Activated CD4-positive, alpha-beta T cell treated with anti-CD3 and anti-CD28 coated beads for 1 hour (primary cell): ENCODE results near the gene FOSL1.

Source experiments
- DNase-seq: peaks from one replicate; pipeline ENCODE4 v3.0.0-alpha.2; 2020

FOSL1 gene

GRCh38 chr11:65900125-65900898 is at the start of gene FOSL1:
FOSL1 (minus strand) TSS chr11:65900388; CDS start chr11:65900339, 49 bp downstream.
- DNase-seq = peak; percentile 91

GRCh38 chr11:65947603-65948125 is 47.5 kb upstream of the FOSL1 start:
- DNase-seq = no peak

GRCh38 chr11:65947133-65947532 is 46.9 kb upstream of the FOSL1 start:
- no peak for DNase-seq

- DNase-seq = no peak
These were observed 46.5 kb upstream of the FOSL1 start for GRCh38 chr11:65946655-65947054.

GRCh38 chr11:65945941-65946558 is 45.9 kb upstream of the FOSL1 start:
- no peak for DNase-seq

GRCh38 chr11:65945430-65945911 is 45.3 kb upstream of the FOSL1 start, which contains the start of gene TSGA10IP:
TSGA10IP (plus strand) TSS chr11:65945480; CDS start chr11:65945676, 196 bp downstream.
- no peak for DNase-seq

GRCh38 chr11:65944767-65945166 is 44.6 kb upstream of the FOSL1 start:
- DNase-seq = no peak

GRCh38 chr11:65944191-65944590 is 44.0 kb upstream of the FOSL1 start:
- no peak for DNase-seq

GRCh38 chr11:65942531-65942930 is 42.3 kb upstream of the FOSL1 start:
- DNase-seq = no peak

- no peak for DNase-seq
These were observed 41.6 kb upstream of the FOSL1 start for GRCh38 chr11:65941720-65942310.

- no peak for DNase-seq
These were observed 37.6 kb upstream of the FOSL1 start for GRCh38 chr11:65937766-65938165.

- no peak for DNase-seq
These were observed 33.8 kb upstream of the FOSL1 start for GRCh38 chr11:65934014-65934413.

GRCh38 chr11:65932558-65932919 is 32.4 kb upstream of the FOSL1 start:
- DNase-seq = no peak

- no peak for DNase-seq
These were observed 31.8 kb upstream of the FOSL1 start for GRCh38 chr11:65931773-65932557.

GRCh38 chr11:65928667-65929066 is 28.5 kb upstream of the FOSL1 start:
- no peak for DNase-seq

- peak; percentile 69 for DNase-seq
These were observed 27.8 kb upstream of the FOSL1 start for GRCh38 chr11:65927904-65928397.

- DNase-seq = no peak
These were observed 25.2 kb upstream of the FOSL1 start for GRCh38 chr11:65925397-65925796.

- DNase-seq = no peak
These were observed 22.4 kb upstream of the FOSL1 start for GRCh38 chr11:65922565-65922964.

GRCh38 chr11:65921876-65922275 is 21.7 kb upstream of the FOSL1 start:
- no peak for DNase-seq

GRCh38 chr11:65921033-65921555 is 20.9 kb upstream of the FOSL1 start:
- no peak for DNase-seq

- DNase-seq = no peak
These were observed 20.2 kb upstream of the FOSL1 start for GRCh38 chr11:65920372-65920802.
